GM21737 (cell line): ENCODE results near the gene ADSS1.

Source experiments
- ATAC-seq: cut with Tn5 transposase; IDR thresholded peaks from one replicate; pipeline ENCODE4 v1.9.1; 2021; ENCODE audit warnings: mild to moderate bottlenecking, moderate library complexity; ENCODE audit not compliant: unreplicated experiment

Gene ADSS1

GRCh38 chr14:104697892-104698583, 26.0 kb upstream of the ADSS1 start:
- no peak for ATAC-seq

- ATAC-seq: no peak
These were observed 25.2 kb upstream of the ADSS1 start for GRCh38 chr14:104698688-104699425.

- ATAC-seq: no peak
These were observed 24.6 kb upstream of the ADSS1 start for GRCh38 chr14:104699426-104699748.

GRCh38 chr14:104700225-104700651, 23.8 kb upstream of the ADSS1 start:
- no peak for ATAC-seq

- no peak for ATAC-seq
These were observed 23.2 kb upstream of the ADSS1 start for GRCh38 chr14:104700747-104701217.

GRCh38 chr14:104701383-104702076, 22.5 kb upstream of the ADSS1 start:
- no peak for ATAC-seq

GRCh38 chr14:104702106-104702505, 21.9 kb upstream of the ADSS1 start:
- no peak for ATAC-seq

GRCh38 chr14:104702673-104703072, 21.4 kb upstream of the ADSS1 start:
- no peak for ATAC-seq

GRCh38 chr14:104703269-104703668, 20.8 kb upstream of the ADSS1 start:
- no peak for ATAC-seq

GRCh38 chr14:104704252-104704651, 19.8 kb upstream of the ADSS1 start:
- no peak for ATAC-seq

GRCh38 chr14:104705340-104706047, 18.5 kb upstream of the ADSS1 start:
- ATAC-seq: no peak

- ATAC-seq: no peak
These were observed 17.1 kb upstream of the ADSS1 start for GRCh38 chr14:104706733-104707607.

GRCh38 chr14:104707608-104708595, 16.1 kb upstream of the ADSS1 start:
- ATAC-seq: no peak

GRCh38 chr14:104708606-104709268, 15.3 kb upstream of the ADSS1 start:
- ATAC-seq: no peak

- no peak for ATAC-seq
These were observed 14.5 kb upstream of the ADSS1 start for GRCh38 chr14:104709387-104710039.

- no peak for ATAC-seq
These were observed 13.8 kb upstream of the ADSS1 start for GRCh38 chr14:104710071-104710735.
